ENCODE measurements around the gene MAP2K5. TPM values are rescaled to one million over a fixed set of nuclear protein-coding genes. Genes with fewer than 3 reads are reported as not detected.

MAP2K5 gene
- total RNA-seq, 1 donor from 2014 or later: 30.7 TPM

DNA sequence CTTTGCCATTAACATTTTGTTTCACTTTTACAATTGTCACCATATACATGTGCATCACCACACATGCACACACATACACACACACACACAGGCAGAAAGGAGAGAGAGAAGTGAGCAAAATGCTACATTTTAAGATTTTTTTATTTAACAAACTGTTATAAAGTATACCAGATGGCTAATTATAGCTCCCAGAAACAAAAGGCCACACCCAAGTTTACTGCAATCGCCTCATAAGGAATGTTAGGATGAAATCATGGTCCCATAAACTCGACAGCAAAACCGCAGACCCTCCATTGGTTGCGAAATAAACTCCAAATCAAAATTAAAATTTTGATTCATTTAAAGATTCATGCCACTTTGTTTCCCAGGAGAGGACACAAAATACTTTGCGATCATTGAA lies 37.7 kb upstream of the MAP2K5 start:
- Mint-ChIP-seq H3K27ac (no peak overlapping the region), H3K4me3 (ENCODE audit: low read depth) (no peak overlapping the region), H3K36me3 (ENCODE audit: insufficient read depth) (no peaks in the 10 kb centered on the region), H3K9me3 (ENCODE audit: low read depth) (no peaks in the 10 kb centered on the region), H3K4me1 (ENCODE audit: low read depth) (peaks cover 17% of the 10 kb centered on the region), H3K27me3 (no peaks in the 10 kb centered on the region)
- DNase-seq (ENCODE audit: low spot score, unreplicated experiment): no peak
- TF ChIP-seq, protein P1, sequence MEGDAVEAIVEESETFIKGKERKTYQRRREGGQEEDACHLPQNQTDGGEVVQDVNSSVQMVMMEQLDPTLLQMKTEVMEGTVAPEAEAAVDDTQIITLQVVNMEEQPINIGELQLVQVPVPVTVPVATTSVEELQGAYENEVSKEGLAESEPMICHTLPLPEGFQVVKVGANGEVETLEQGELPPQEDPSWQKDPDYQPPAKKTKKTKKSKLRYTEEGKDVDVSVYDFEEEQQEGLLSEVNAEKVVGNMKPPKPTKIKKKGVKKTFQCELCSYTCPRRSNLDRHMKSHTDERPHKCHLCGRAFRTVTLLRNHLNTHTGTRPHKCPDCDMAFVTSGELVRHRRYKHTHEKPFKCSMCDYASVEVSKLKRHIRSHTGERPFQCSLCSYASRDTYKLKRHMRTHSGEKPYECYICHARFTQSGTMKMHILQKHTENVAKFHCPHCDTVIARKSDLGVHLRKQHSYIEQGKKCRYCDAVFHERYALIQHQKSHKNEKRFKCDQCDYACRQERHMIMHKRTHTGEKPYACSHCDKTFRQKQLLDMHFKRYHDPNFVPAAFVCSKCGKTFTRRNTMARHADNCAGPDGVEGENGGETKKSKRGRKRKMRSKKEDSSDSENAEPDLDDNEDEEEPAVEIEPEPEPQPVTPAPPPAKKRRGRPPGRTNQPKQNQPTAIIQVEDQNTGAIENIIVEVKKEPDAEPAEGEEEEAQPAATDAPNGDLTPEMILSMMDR (IDR thresholded peaks at IDR 0.05; ENCODE audit: unreplicated experiment): no peak

DNA sequence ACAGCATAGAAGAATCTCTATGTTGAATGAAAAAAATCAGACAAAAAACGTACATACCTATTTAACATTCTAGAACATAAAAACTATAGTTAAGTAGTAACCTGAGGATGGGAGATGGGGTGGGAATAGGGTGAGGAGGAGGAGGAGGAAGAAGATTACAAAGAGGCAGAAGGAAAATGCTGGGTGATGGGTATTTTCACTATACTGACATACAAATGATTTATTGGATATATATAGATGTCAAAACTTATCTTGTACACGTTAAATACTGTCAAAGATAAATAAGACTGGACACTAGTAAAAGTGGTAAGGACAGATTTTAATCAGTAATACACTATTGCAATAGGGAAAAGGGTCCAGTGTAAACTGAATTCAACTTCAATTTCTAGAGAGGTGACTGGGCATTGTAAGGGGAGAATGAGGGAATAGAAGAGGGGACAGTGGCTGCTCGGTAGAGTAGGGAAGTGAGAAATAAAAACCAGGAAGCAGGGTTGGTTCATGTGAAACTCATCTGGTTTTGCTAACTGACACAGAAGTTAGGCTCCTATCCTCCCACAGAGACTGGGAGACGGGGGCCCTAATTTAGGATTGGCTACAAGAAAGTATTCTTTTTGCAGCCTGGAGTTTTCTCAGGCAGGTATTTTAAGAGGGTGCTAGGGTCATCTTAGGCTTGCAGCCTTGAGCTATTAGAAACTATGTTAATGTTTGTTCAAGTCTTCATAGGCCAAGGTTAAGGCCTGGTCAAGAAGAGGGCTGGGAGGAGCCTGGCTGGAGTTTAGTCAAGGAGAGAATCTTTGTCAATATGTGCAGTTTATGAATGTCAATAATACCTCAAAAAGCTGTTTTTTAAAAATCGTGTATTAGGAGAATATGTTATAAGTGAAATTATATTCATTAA lies 36.6 kb upstream of the MAP2K5 start:
- Mint-ChIP-seq H3K9me3 (ENCODE audit: low read depth) (no peaks in the 10 kb centered on the region), H3K4me1 (ENCODE audit: low read depth) (peaks cover 15% of the 10 kb centered on the region), H3K4me3 (ENCODE audit: low read depth) (no peak overlapping the region), H3K27ac (no peak overlapping the region), H3K36me3 (ENCODE audit: insufficient read depth) (peaks cover 3% of the 10 kb centered on the region), H3K27me3 (no peaks in the 10 kb centered on the region)
- TF ChIP-seq, protein P1 (IDR thresholded peaks at IDR 0.05; ENCODE audit: unreplicated experiment): no peak
- no peak for DNase-seq (ENCODE audit: low spot score, unreplicated experiment)

DNA sequence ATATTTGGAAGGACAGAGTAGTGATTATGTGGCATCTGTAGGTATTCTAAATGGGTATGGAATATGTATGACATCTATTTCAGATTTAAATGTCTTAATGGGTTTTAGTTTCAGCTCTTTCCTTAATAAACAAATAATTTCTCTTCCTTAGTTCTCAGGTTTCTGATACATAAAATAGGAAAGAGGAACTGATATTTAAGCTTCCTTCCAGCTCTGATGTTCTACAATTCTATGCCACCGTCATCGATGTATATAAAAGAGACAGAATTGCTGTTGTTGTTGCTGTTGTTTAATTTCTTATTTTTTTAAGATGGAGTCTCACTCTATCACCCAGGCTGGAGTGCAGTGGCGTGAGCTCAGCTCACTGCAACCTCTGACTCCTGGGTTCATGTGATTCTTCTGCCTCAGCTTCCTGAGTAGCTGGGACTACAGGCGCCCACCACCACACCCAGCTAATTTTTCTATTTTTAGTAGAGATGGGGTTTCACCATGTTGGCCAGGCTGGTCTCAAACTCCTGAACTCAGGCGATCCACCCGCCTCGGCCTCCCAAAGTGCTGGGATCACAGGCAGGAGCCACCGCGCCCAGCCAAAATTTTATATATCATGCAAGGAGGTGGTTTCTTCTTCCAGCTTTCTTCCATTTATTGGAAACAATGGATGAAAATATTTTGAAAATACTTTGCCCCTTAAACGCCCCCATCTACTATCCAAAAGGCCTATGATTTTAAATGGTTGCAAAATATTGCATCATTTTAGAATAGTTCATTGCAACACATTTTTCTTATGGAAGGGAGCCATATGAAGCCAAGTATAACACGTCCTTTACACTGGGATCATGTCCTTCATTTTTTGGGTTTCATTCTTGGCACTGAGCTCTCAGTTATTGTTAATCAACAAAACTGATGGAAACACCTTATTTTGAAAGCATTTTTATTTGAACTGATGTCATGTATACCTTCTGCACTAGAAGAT lies 35.4 kb upstream of the MAP2K5 start:
- H3K9me3 Mint-ChIP-seq (ENCODE audit: low read depth): no peaks in the 10 kb centered on the region
- DNase-seq (ENCODE audit: low spot score, unreplicated experiment): no peak
- TF ChIP-seq, protein P1 (IDR thresholded peaks at IDR 0.05; ENCODE audit: unreplicated experiment): no peak
- H3K27ac Mint-ChIP-seq: no peak overlapping the region
- H3K4me3 Mint-ChIP-seq (ENCODE audit: low read depth): no peak overlapping the region
- no peaks in the 10 kb centered on the region for H3K27me3 Mint-ChIP-seq
- peaks cover 6% of the 10 kb centered on the region for H3K4me1 Mint-ChIP-seq (ENCODE audit: low read depth)
- peaks cover 6% of the 10 kb centered on the region for H3K36me3 Mint-ChIP-seq (ENCODE audit: insufficient read depth)

DNA sequence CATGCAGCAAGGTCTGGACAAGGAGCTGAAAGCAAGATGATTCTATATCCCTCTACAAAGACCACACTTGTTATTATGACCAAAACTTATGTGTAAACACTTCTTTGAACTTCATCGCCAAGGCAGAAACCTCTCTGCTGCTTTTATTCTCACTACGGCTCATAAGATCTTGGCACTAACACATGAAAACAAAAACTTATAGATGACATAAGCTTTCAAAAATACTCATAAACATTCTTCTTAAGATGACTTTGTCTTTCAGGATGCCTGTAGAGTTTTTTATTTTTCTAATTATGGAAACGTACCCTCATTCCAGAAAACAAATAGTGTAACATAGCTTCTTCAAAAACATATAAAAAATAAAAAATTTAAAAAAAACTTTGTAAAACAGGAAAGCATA lies 34.1 kb upstream of the MAP2K5 start:
- Mint-ChIP-seq H3K4me1 (ENCODE audit: low read depth) (peaks cover 4% of the 10 kb centered on the region), H3K4me3 (ENCODE audit: low read depth) (no peak overlapping the region)

More for the DNA sequence above, 34.1 kb upstream of the MAP2K5 start:
- TF ChIP-seq, protein P1 (IDR thresholded peaks at IDR 0.05; ENCODE audit: unreplicated experiment): no peak
- Mint-ChIP-seq H3K27ac (no peak overlapping the region), H3K27me3 (no peaks in the 10 kb centered on the region), H3K9me3 (ENCODE audit: low read depth) (no peaks in the 10 kb centered on the region), H3K36me3 (ENCODE audit: insufficient read depth) (peaks cover 10% of the 10 kb centered on the region)
- no peak for DNase-seq (ENCODE audit: low spot score, unreplicated experiment)
